ENCODE data around the gene CLDN9.

DNA sequence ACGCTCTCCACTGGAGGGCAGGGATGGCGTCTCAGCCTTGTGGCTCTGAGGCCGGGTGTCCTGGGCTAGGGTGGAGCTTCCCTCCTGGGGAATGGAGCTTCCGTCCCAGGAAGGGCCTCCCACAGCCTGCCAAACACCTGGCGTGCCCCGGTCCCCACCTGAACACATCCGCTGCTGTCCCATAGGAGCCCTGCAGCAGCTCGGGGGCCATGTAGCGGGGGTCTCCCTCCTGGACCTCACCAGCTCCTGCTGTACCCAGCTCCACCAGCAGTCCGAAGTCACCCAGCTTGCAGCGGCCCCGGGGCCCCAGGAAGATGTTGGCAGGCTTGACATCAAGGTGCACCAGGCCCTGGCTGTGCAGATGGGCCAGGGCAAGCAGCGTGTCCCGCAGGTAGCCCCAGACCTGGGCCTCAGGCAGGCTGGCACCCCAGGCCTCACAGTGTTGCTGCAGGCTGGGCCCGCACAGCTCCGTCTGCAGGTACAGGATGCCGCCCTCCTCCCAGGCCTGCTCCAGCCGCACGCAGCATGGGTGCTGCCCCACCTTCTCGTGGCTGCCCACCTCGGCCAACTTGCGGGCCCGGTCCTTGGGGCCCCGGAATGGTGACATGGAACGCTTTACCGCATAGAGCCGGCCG is 37.4 kb upstream of the CLDN9 start:
- TF ChIP-seq, protein P1, sequence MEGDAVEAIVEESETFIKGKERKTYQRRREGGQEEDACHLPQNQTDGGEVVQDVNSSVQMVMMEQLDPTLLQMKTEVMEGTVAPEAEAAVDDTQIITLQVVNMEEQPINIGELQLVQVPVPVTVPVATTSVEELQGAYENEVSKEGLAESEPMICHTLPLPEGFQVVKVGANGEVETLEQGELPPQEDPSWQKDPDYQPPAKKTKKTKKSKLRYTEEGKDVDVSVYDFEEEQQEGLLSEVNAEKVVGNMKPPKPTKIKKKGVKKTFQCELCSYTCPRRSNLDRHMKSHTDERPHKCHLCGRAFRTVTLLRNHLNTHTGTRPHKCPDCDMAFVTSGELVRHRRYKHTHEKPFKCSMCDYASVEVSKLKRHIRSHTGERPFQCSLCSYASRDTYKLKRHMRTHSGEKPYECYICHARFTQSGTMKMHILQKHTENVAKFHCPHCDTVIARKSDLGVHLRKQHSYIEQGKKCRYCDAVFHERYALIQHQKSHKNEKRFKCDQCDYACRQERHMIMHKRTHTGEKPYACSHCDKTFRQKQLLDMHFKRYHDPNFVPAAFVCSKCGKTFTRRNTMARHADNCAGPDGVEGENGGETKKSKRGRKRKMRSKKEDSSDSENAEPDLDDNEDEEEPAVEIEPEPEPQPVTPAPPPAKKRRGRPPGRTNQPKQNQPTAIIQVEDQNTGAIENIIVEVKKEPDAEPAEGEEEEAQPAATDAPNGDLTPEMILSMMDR (IDR thresholded peaks at IDR 0.05; ENCODE audit: low read depth, low read length, poor library complexity, severe bottlenecking), result no peak
- no peak for TF ChIP-seq EZH2phosphoT487 (IDR thresholded peaks at IDR 0.05; ENCODE audit: borderline replicate concordance, low read length)
